ENCODE data around the gene CENPU.
"Not testable (repeated sequence)": the region's sequence is repeated elsewhere in the genome, so short reads cannot be mapped to it uniquely, and the experiment has no call there.

The CENPU gene

GRCh38 chr4:184660978-184661377 is 72.9 kb downstream of the CENPU start:
- no peak for DNase-seq

DNA sequence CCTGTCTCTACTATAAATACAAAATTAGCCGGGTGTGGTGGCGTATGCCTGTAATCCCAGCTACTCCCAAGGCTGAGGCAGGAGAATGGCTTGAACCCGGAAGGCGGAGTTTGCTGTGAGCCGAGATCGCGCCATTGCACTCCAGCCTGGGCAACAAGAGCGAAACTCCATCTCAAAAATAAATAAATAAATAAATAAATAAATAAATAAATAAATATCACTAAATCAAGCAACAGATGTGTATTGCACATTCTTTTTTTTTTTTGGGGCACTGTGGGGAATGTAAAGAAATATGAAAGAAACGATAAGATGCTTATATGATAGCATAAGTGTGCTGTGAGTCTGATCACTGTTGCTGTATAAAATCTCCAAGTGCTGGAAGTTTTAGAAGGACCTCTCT is 76.1 kb downstream of the CENPU start:
- not testable (repeated sequence) for DNase-seq

GRCh38 chr4:184657144-184657543 is 76.8 kb downstream of the CENPU start:
- DNase-seq: no peak

- no peak for DNase-seq
Observed at GRCh38 chr4:184655889-184656869, 77.7 kb downstream of the CENPU start.

- DNase-seq: no peak
Observed at GRCh38 chr4:184653650-184654049, 80.2 kb downstream of the CENPU start.

DNA sequence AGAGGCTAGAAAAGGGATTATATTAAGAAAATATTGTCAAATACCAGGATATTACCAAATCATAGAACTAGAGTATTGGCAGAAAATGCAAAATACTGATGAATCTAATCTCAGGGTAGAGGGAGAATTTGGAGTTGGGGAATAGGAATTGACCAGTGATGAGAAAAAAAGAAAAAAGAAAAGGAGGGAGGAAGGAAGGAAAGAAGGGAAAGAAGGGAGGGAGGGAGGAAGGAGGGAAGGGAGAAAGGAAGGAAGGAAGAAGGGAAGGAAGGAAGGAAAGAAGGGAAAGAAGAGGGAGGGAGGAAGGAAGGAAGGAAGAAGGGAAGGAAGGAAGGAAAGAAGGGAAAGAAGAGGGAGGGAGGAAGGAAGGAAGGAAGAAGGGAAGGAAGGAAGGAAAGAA is 81.2 kb downstream of the CENPU start:
- DNase-seq: not testable (repeated sequence)

- no peak for DNase-seq
Observed at GRCh38 chr4:184651899-184652298, 82.0 kb downstream of the CENPU start.

DNA sequence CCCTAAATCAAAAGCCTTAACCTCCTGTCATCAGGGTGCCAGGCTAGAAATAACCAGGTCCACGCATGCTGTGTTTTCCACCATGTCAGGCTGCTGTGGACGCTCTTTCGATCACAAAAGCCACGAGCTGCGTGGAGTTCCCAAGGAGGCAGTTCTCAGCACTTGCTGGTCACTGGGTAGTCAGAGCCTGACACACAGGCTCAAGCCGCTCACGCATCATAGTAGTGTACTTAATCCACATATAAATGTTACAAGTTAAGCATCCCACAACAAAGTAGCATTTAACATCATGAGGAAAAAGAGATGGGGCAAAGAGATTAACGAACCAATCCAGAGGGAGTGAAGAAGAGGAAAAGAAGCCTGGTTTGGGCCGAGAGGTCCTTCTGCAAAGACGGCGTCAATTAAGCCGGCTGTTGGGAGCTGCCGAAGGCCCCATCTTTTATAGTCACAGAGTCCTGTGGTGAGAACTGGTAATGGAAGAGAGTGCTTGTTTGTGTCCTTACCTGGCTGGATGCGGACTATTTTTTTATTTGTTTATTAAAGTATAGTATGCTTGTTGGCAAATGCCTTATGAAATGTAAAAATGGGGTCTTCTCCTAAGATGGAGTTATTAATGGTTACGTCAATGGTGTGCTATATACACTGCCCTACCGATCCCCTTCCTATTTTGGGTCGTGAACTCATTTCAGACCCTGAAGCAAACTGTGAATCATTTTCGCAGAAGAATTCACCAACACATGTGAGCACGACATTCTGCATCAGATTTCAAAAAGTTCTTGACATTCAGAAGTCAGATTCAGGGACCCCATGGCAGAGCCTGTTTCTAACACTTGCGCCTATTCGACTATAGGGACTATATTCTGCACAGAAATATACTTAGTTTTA is 83.7 kb downstream of the CENPU start:
- DNase-seq: peak; percentile 19 to 61

GRCh38 chr4:184649026-184649970 is 84.6 kb downstream of the CENPU start, which contains the start of the genes CASP3 and PRIMPOL:
Gene CASP3, minus strand, starts transcription at chr4:184649447. Its CDS starts 10,994 bp downstream, at chr4:184638453.
Gene PRIMPOL, plus strand, starts transcription at chr4:184649738. Its CDS starts 7,403 bp downstream, at chr4:184657141.
- peak; percentile 86 to 88 for DNase-seq

- no peak for DNase-seq
Observed at GRCh38 chr4:184648313-184649025, 85.4 kb downstream of the CENPU start.

- no peak for DNase-seq
Observed at GRCh38 chr4:184648054-184648312, 85.9 kb downstream of the CENPU start.

- DNase-seq: no peak
Observed at GRCh38 chr4:184647266-184648053, 86.4 kb downstream of the CENPU start.

GRCh38 chr4:184645904-184646610 is 87.8 kb downstream of the CENPU start:
- no peak for DNase-seq

DNA sequence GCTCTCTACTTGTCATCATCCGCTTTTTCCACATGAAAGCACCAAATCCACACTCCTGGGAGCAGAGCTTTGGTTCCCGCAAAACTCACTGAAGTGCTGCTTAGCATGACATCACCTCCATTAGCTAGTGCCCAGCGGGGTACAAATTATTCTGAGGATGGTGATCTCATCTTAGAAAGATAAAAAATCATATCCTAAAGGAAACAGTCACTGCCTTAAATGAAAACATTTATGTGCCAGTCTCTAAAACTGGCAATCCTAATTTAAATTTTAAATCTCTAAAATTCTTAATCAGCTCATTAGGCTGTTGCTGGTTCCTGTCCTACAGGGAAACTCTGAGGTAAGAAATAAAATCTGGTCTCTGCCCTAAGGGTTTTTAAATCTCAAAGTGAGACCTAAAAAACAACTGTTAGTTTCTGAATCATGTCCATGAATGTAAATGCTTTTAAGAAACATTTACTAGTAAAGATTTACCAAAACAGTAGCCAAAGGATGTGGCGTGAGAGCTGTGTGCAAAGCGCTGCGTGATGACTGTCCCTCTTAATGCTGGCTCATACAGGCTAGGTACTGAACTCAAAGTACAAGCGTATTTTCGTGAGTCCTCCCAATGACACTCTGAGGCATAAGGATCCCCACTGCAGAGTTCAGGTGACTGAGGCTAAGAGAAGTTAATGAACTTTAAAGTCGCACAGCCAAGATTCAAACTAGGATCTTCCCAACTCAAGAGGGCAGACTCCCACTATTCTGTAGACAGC is 89.2 kb downstream of the CENPU start:
- DNase-seq: no peak
